ENCODE measurements around the gene OR10J4. TPM values are rescaled to one million over a fixed set of nuclear protein-coding genes. Genes with fewer than 3 reads are reported as not detected.

OR10J4 gene
- total RNA-seq, 1 experiment from 2014 or later, result not detected

DNA sequence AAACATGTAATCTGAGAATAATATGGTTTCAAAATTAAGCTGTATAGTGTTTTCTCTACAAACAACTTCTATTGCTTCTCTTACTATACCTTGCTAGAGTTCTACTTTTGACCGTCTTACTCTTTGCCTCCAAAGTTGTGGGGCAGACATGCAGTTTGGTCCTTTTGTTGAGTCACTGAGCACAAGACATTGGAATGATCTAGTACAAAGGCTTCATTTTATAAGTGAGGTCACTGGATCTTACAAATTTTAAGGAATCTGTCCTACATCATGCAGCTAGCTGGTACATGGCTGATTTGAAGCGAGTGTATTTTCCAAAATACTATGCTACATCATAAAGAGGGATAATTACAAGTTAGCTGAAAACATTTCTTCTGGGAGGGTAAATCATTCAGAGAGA, 36.3 kb downstream of the OR10J4 start:
- Histone ChIP-seq H3K9me2 (replicated peaks; ENCODE audit: low read length) (no peaks in the 10 kb centered on the region), H4K20me1 (ENCODE audit: low read length) (no peaks in the 10 kb centered on the region), H3K4me2 (ENCODE audit: low read length) (no peak overlapping the region), H3K27ac (ENCODE audit: low read length) (no peak overlapping the region), H3K4me3 (ENCODE audit: low read length) (no peak overlapping the region), H3F3A (ENCODE audit: low read length, unreplicated experiment) (no peaks in the 10 kb centered on the region), H3K4me1 (ENCODE audit: insufficient read depth, low read length) (no peaks in the 10 kb centered on the region), H3K36me3 (ENCODE audit: low read depth, low read length) (no peaks in the 10 kb centered on the region), H3K9ac (ENCODE audit: low read length) (no peak overlapping the region), H2AFZ (ENCODE audit: low read length) (no peak overlapping the region), H3K9me3 (ENCODE audit: low read length) (no peaks in the 10 kb centered on the region), H3K79me2 (ENCODE audit: low read length) (no peaks in the 10 kb centered on the region), H3K27me3 (ENCODE audit: low read length) (peaks cover 47% of the 10 kb centered on the region)
- TF ChIP-seq CTCF (conservative IDR thresholded peaks at IDR 0.05; ENCODE audit: low read depth, low read length) (no peak), EZH2 (IDR thresholded peaks at IDR 0.05; ENCODE audit: low read length, unreplicated experiment) (no peak), EZH2phosphoT487 (IDR thresholded peaks at IDR 0.05; ENCODE audit: borderline replicate concordance, low read length) (no peak)
- intact Hi-C loops (cut with micrococcal nuclease), result no loop called here
- DNase-seq (no peak), ATAC-seq (no peak)
- POLR2A ChIA-PET (ENCODE audit: unreplicated experiment), result no interaction called here
- CTCF ChIA-PET, result no interaction called here
- no TSS peak for BruUV-seq (replicated peaks)

DNA sequence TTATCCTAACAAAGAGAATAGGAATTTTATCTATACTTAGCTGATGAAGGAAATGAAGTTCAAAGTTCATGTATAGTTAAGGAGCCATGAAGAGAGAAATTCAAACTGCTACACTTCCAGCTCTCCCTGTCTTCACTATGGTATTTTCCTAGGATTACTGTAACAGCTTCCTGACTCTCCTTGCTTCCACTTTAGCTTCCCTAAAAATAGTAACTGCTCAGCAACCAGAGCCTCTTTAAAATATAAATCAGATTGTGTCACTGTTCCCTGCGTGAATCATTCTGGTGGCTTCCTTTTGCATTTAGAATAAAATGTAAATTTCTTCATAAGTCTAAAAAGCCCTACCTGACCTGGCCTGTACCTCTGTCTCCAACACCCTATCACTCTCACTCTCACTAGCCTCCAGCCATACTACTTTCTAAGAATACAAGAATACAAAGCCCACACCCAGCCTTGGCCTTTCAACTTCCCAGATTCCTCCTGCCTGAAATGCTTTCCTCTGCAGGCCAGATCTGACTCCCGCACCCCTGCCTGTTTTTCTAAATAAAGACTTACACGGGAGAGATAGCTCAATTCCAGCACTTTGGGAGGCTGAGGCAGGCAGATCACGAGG, 38.0 kb downstream of the OR10J4 start:
- POLR2A ChIA-PET (ENCODE audit: unreplicated experiment), result no interaction called here
- DNase-seq, result no peak

More for the DNA sequence above, 38.0 kb downstream of the OR10J4 start:
- no peak overlapping the region for H3K4me2 ChIP-seq (ENCODE audit: low read length)
- no peaks in the 10 kb centered on the region for H4K20me1 ChIP-seq (ENCODE audit: low read length)
- BruUV-seq (replicated peaks), result no TSS peak
- no peaks in the 10 kb centered on the region for H3K4me1 ChIP-seq (ENCODE audit: insufficient read depth, low read length)
- H3F3A ChIP-seq (ENCODE audit: low read length, unreplicated experiment), result no peaks in the 10 kb centered on the region
- intact Hi-C loops (cut with micrococcal nuclease), result no loop called here
- H2AFZ ChIP-seq (ENCODE audit: low read length), result no peak overlapping the region
- no peak for ATAC-seq
- H3K9ac ChIP-seq (ENCODE audit: low read length), result no peak overlapping the region
- no peaks in the 10 kb centered on the region for H3K9me3 ChIP-seq (ENCODE audit: low read length)
- CTCF ChIA-PET, result no interaction called here
- H3K4me3 ChIP-seq (ENCODE audit: low read length), result no peak overlapping the region
- TF ChIP-seq EZH2phosphoT487 (IDR thresholded peaks at IDR 0.05; ENCODE audit: borderline replicate concordance, low read length) (no peak), EZH2 (IDR thresholded peaks at IDR 0.05; ENCODE audit: low read length, unreplicated experiment) (no peak), CTCF (conservative IDR thresholded peaks at IDR 0.05; ENCODE audit: low read depth, low read length) (no peak)
- H3K27ac ChIP-seq (ENCODE audit: low read length), result peak overlapping the region; percentile 33
- peaks cover 50% of the 10 kb centered on the region for H3K27me3 ChIP-seq (ENCODE audit: low read length)
- H3K9me2 ChIP-seq (replicated peaks; ENCODE audit: low read length), result no peaks in the 10 kb centered on the region
- H3K36me3 ChIP-seq (ENCODE audit: low read depth, low read length), result no peaks in the 10 kb centered on the region
- H3K79me2 ChIP-seq (ENCODE audit: low read length), result no peaks in the 10 kb centered on the region

Measured in PC-3 (cell line).